ENCODE measurements around the gene FAM50B. TPM values are rescaled to one million over a fixed set of nuclear protein-coding genes. Genes with fewer than 3 reads are reported as not detected.

Gene FAM50B
- total RNA-seq, 5 donors from 2014 or later (not counting 1 experiment from before 2014, with no cell fraction given), result 2.3 to 14.9 (median 11.6) TPM

- H3K27me3 ChIP-seq (replicated peaks in 1 of 2; ENCODE audit: control insufficient read depth in 2 of 2, extremely low read depth in 1 of 2, insufficient read depth in 2 of 2, low read length in 1 of 2), result peaks cover 0 to 6% of the 10 kb centered on the region in 2 experiments
- 86% methylated on average over 1 of the region's 6 CpGs for WGBS (ENCODE audit: insufficient coverage)
- no peaks in the 10 kb centered on the region for H3K4me1 Mint-ChIP-seq
- no peaks in the 10 kb centered on the region for H3K4me1 ChIP-seq (ENCODE audit: control insufficient read depth in 1 of 2, extremely low read depth in 1 of 2, insufficient read depth in 2 of 2, low read length in 2 of 2)
- H3K27me3 Mint-ChIP-seq, result peaks cover 3 to 15% of the 10 kb centered on the region in 2 donors
- no peaks in the 10 kb centered on the region for H3K36me3 Mint-ChIP-seq
- CTCF ChIA-PET, result no interaction called here
- POLR2A ChIA-PET, result no interaction called here
- H3K27ac ChIP-seq (ENCODE audit: low read length), result no peak overlapping the region
- ATAC-seq (replicated peaks in 1 of 4), result no peak
- H3K9me3 ChIP-seq, result no peaks in the 10 kb centered on the region
- no peak overlapping the region for H3K27ac Mint-ChIP-seq
- no peaks in the 10 kb centered on the region for H3K9me3 Mint-ChIP-seq
- H3K4me3 ChIP-seq (ENCODE audit: control insufficient read depth in 1 of 2, extremely low read depth in 1 of 2, low read length in 1 of 2), result no peak overlapping the region
- H3K4me3 Mint-ChIP-seq, result no peak overlapping the region
- no peaks in the 10 kb centered on the region for H3K36me3 ChIP-seq (ENCODE audit: control insufficient read depth in 2 of 2, extremely low read depth in 1 of 2, insufficient read depth in 1 of 2, low read length in 1 of 2)
- DNase-seq, result no peak
Observed at GRCh38 chr6:3895312-3895653, 46.1 kb downstream of the FAM50B start.

- 100% methylated on average over 1 of the region's 5 CpGs for WGBS (ENCODE audit: insufficient coverage)
- CTCF ChIA-PET, result no interaction called here
- Histone ChIP-seq H3K36me3 (ENCODE audit: control insufficient read depth in 2 of 2, extremely low read depth in 1 of 2, insufficient read depth in 1 of 2, low read length in 1 of 2) (no peaks in the 10 kb centered on the region), H3K4me3 (ENCODE audit: control insufficient read depth in 1 of 2, extremely low read depth in 1 of 2, low read length in 1 of 2) (no peak overlapping the region), H3K4me1 (ENCODE audit: control insufficient read depth in 1 of 2, extremely low read depth in 1 of 2, insufficient read depth in 2 of 2, low read length in 2 of 2) (no peaks in the 10 kb centered on the region), H3K27ac (ENCODE audit: low read length) (no peak overlapping the region), H3K27me3 (replicated peaks in 1 of 2; ENCODE audit: control insufficient read depth in 2 of 2, extremely low read depth in 1 of 2, insufficient read depth in 2 of 2, low read length in 1 of 2) (peaks cover 0 to 6% of the 10 kb centered on the region in 2 experiments), H3K9me3 (no peaks in the 10 kb centered on the region)
- Mint-ChIP-seq H3K36me3 (no peaks in the 10 kb centered on the region), H3K9me3 (no peaks in the 10 kb centered on the region), H3K4me1 (no peaks in the 10 kb centered on the region), H3K27me3 (peaks cover 3 to 14% of the 10 kb centered on the region in 2 donors), H3K4me3 (no peak overlapping the region), H3K27ac (no peak overlapping the region)
- POLR2A ChIA-PET, result no interaction called here
- ATAC-seq (replicated peaks in 1 of 4) (no peak), DNase-seq (no peak)
Observed at GRCh38 chr6:3895805-3896204, 46.6 kb downstream of the FAM50B start.

GRCh38 chr6:3898265-3898994 lies 49.3 kb downstream of the FAM50B start:
- no peaks in the 10 kb centered on the region for H3K4me1 ChIP-seq (ENCODE audit: control insufficient read depth in 1 of 2, extremely low read depth in 1 of 2, insufficient read depth in 2 of 2, low read length in 2 of 2)
- Mint-ChIP-seq H3K4me1 (peaks cover 0 to 2% (median 0%) of the 10 kb centered on the region in 3 donors), H3K36me3 (no peaks in the 10 kb centered on the region), H3K4me3 (no peak overlapping the region), H3K27me3 (peaks cover 13 to 20% of the 10 kb centered on the region in 2 donors), H3K27ac (no peak overlapping the region), H3K9me3 (no peaks in the 10 kb centered on the region)
- H3K27ac ChIP-seq (ENCODE audit: low read length), result no peak overlapping the region
- POLR2A ChIA-PET, result no interaction called here
- 91% methylated on average over 12 of the region's 14 CpGs for WGBS (ENCODE audit: insufficient coverage)
- H3K9me3 ChIP-seq, result no peaks in the 10 kb centered on the region
- DNase-seq, result no peak
- no peak for ATAC-seq (replicated peaks in 1 of 4)
- H3K27me3 ChIP-seq (replicated peaks in 1 of 2; ENCODE audit: control insufficient read depth in 2 of 2, extremely low read depth in 1 of 2, insufficient read depth in 2 of 2, low read length in 1 of 2), result peaks cover 0 to 20% of the 10 kb centered on the region in 2 experiments
- H3K4me3 ChIP-seq (ENCODE audit: control insufficient read depth in 1 of 2, extremely low read depth in 1 of 2, low read length in 1 of 2), result no peak overlapping the region
- no peaks in the 10 kb centered on the region for H3K36me3 ChIP-seq (ENCODE audit: control insufficient read depth in 2 of 2, extremely low read depth in 1 of 2, insufficient read depth in 1 of 2, low read length in 1 of 2)
- CTCF ChIA-PET, result no interaction called here

- ATAC-seq (replicated peaks in 1 of 4) (no peak), DNase-seq (no peak)
- CTCF ChIA-PET, result no interaction called here
- Histone ChIP-seq H3K36me3 (ENCODE audit: control insufficient read depth in 2 of 2, extremely low read depth in 1 of 2, insufficient read depth in 1 of 2, low read length in 1 of 2) (no peaks in the 10 kb centered on the region), H3K4me3 (ENCODE audit: control insufficient read depth in 1 of 2, extremely low read depth in 1 of 2, low read length in 1 of 2) (no peak overlapping the region), H3K27me3 (replicated peaks in 1 of 2; ENCODE audit: control insufficient read depth in 2 of 2, extremely low read depth in 1 of 2, insufficient read depth in 2 of 2, low read length in 1 of 2) (peaks cover 0 to 20% of the 10 kb centered on the region in 2 experiments), H3K4me1 (ENCODE audit: control insufficient read depth in 1 of 2, extremely low read depth in 1 of 2, insufficient read depth in 2 of 2, low read length in 2 of 2) (no peaks in the 10 kb centered on the region), H3K9me3 (no peaks in the 10 kb centered on the region), H3K27ac (ENCODE audit: low read length) (no peak overlapping the region)
- peaks cover 13 to 20% of the 10 kb centered on the region in 2 donors for H3K27me3 Mint-ChIP-seq
- no peak overlapping the region for H3K27ac Mint-ChIP-seq
- H3K36me3 Mint-ChIP-seq, result no peaks in the 10 kb centered on the region
- H3K4me1 Mint-ChIP-seq, result peaks cover 0 to 2% (median 0%) of the 10 kb centered on the region in 3 donors
- POLR2A ChIA-PET, result no interaction called here
- WGBS (ENCODE audit: insufficient coverage), result 84% methylated on average over 8 of the region's 9 CpGs
- no peak overlapping the region for H3K4me3 Mint-ChIP-seq
- no peaks in the 10 kb centered on the region for H3K9me3 Mint-ChIP-seq
Observed at GRCh38 chr6:3899061-3899460, 49.9 kb downstream of the FAM50B start.

- CTCF ChIA-PET, result no interaction called here
Observed at GRCh38 chr6:3899970-3900439, 50.8 kb downstream of the FAM50B start.

More at GRCh38 chr6:3899970-3900439, 50.8 kb downstream of the FAM50B start:
- no peaks in the 10 kb centered on the region for H3K36me3 Mint-ChIP-seq
- Histone ChIP-seq H3K4me1 (ENCODE audit: control insufficient read depth in 1 of 2, extremely low read depth in 1 of 2, insufficient read depth in 2 of 2, low read length in 2 of 2) (no peaks in the 10 kb centered on the region), H3K4me3 (ENCODE audit: control insufficient read depth in 1 of 2, extremely low read depth in 1 of 2, low read length in 1 of 2) (no peak overlapping the region), H3K27me3 (replicated peaks in 1 of 2; ENCODE audit: control insufficient read depth in 2 of 2, extremely low read depth in 1 of 2, insufficient read depth in 2 of 2, low read length in 1 of 2) (peaks cover 0 to 20% of the 10 kb centered on the region in 2 experiments), H3K27ac (ENCODE audit: low read length) (no peak overlapping the region), H3K9me3 (no peaks in the 10 kb centered on the region), H3K36me3 (ENCODE audit: control insufficient read depth in 2 of 2, extremely low read depth in 1 of 2, insufficient read depth in 1 of 2, low read length in 1 of 2) (no peaks in the 10 kb centered on the region)
- POLR2A ChIA-PET, result no interaction called here
- peaks cover 13 to 18% of the 10 kb centered on the region in 2 donors for H3K27me3 Mint-ChIP-seq
- H3K9me3 Mint-ChIP-seq, result no peaks in the 10 kb centered on the region
- DNase-seq, result no peak
- H3K4me1 Mint-ChIP-seq, result peaks cover 0 to 2% (median 0%) of the 10 kb centered on the region in 3 donors
- H3K4me3 Mint-ChIP-seq, result no peak overlapping the region
- ATAC-seq (replicated peaks in 1 of 4), result no peak
- no peak overlapping the region for H3K27ac Mint-ChIP-seq
- WGBS (ENCODE audit: insufficient coverage), result 86% methylated on average over 8 of the region's 14 CpGs

Other genes with a start within 250 kb of the FAM50B start
- gene PXDC1, start 97.7 kb upstream of the FAM50B start, total RNA-seq, result 1 to 10 TPM in 1 of 5 donors, under 1 TPM in 4; 0.30 to 1.2 (median 0.41) TPM
- not detected for gene FAM217A, start 229.8 kb downstream of the FAM50B start, total RNA-seq